GM13977 (cell line): ENCODE results near the gene DTX1.
A peak's percentile ranks its signal among the peaks of the same experiment; 100 is the strongest.

Source experiments
- DNase-seq: peaks from one replicate; pipeline ENCODE4 v3.0.0; 2012; ENCODE audit warnings: low spot score
- in situ Hi-C: fragments of 300-500 bp; cut with MboI; formaldehyde crosslinking; loops from one replicate; pipeline ENCODE4 v1.12.0; 2022; ENCODE audit warnings: low sequenced_read_pairs, low pct_unique_long_range_greater_than_20kb, mixed read lengths, inconsistent platforms; ENCODE audit not compliant: unreplicated experiment
- TF ChIP-seq, protein P1 (sequence below): IDR thresholded peaks from 2 replicates; pipeline ENCODE4 v1.5.1; 2012; ENCODE audit warnings: mild to moderate bottlenecking, control low read depth; ENCODE audit not compliant: insufficient read depth; ENCODE audit errors: extremely low read depth, missing control alignments

DTX1 gene

DNA sequence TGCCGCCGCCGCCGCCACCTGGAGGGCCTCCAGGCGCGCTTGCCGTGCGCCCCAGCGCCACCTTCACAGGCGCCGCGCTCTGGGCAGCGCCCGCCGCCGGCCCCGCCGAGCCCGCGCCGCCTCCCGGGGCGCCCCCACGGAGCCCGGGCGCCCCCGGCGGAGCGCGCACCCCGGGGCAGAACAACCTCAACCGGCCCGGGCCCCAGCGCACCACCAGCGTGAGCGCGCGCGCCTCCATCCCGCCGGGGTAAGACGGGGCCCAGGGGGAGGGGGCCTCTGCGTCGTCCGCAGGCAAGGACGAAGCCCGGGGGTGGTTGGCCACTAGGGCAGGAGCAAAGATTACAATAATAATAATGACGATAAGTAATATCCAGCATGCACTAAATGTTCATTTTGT is 21.3 kb downstream of the DTX1 start:
- in situ Hi-C loops: no loop called here
- TF ChIP-seq, protein P1, sequence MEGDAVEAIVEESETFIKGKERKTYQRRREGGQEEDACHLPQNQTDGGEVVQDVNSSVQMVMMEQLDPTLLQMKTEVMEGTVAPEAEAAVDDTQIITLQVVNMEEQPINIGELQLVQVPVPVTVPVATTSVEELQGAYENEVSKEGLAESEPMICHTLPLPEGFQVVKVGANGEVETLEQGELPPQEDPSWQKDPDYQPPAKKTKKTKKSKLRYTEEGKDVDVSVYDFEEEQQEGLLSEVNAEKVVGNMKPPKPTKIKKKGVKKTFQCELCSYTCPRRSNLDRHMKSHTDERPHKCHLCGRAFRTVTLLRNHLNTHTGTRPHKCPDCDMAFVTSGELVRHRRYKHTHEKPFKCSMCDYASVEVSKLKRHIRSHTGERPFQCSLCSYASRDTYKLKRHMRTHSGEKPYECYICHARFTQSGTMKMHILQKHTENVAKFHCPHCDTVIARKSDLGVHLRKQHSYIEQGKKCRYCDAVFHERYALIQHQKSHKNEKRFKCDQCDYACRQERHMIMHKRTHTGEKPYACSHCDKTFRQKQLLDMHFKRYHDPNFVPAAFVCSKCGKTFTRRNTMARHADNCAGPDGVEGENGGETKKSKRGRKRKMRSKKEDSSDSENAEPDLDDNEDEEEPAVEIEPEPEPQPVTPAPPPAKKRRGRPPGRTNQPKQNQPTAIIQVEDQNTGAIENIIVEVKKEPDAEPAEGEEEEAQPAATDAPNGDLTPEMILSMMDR: no peak
- no peak for DNase-seq

DNA sequence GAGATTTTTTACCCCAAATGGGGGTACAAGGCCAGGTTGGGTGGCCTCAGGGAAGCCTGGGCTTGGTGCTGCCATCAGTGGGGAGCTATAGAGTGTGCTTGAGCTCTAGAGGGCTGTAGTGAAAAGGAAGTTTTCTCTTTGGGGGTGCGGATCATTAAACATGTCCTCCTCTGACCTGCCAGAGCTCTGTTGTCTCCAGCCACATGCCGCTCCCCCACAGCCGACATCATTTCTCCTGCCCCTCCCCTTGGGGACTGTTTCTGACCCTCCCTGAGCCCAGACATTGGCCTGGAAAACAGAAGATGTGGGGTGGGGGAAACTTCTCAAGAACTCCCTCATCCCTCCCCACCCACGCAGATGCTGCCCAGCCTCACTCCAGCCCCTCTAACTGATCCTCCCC is 25.3 kb downstream of the DTX1 start:
- DNase-seq: no peak
- in situ Hi-C loops: no loop called here
- TF ChIP-seq, protein P1: no peak

DNA sequence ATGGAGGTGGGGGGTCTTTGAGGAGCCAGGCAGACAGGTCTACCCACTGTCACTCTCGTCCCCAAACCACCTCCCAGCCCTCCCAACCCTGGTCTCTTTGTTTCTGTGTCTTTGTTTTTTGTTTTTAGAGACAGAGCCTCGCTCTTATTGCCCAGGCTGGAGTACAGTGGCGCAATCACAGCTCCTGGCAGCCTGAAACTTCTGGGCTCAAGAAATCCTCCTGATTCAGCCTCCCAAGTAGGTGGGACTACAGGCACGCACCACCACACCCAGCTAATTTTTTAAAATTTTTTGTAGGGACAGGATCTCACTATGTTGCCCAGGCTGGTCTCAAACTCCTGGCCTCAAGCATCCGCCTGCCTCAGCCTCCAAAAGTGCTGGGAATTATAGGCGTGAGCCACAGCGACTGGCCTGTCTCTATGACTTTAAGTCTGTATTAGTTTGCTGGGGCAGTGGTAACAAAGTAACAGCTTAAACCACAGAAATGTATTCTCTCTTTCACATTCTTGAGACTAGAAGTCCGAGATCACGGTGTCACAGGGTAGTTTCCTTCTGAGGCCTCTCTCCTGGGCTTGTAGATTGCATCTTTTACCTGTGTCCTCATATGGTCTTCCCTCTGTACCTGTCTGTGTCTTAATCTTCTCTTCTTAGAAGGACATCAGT is 26.1 kb downstream of the DTX1 start:
- peak; percentile 71 for DNase-seq
- in situ Hi-C loops: no loop called here
- TF ChIP-seq, protein P1: no peak

DNA sequence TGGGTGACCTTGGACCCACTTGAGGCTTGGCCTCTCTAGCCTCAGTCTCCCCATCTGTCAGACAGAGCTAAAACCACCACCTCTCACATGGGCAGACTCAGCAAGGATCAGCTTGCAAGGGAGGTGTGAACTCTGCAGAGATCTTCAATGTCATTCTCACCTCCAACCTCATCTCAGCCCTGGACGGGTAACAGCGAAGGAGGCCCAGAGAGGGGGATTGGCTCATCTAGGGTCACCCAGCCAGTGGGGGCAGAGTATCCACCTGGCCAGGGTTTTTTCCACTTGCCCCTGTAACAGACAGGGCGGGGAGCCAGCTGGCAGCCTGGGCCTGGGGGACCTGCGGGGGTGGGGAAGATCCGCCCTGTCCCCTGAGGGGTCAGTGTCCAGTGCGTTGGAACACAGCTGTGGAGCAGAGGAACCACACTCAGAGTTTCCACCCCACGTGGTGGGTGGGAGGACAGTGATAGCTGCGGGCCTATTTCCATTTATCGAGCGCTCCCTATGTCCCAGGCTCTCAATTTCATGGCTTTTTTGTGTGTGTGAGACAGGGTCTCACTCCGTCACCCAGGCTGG is 27.4 kb downstream of the DTX1 start:
- in situ Hi-C loops: no loop called here
- TF ChIP-seq, protein P1: no peak
- DNase-seq: no peak

DNA sequence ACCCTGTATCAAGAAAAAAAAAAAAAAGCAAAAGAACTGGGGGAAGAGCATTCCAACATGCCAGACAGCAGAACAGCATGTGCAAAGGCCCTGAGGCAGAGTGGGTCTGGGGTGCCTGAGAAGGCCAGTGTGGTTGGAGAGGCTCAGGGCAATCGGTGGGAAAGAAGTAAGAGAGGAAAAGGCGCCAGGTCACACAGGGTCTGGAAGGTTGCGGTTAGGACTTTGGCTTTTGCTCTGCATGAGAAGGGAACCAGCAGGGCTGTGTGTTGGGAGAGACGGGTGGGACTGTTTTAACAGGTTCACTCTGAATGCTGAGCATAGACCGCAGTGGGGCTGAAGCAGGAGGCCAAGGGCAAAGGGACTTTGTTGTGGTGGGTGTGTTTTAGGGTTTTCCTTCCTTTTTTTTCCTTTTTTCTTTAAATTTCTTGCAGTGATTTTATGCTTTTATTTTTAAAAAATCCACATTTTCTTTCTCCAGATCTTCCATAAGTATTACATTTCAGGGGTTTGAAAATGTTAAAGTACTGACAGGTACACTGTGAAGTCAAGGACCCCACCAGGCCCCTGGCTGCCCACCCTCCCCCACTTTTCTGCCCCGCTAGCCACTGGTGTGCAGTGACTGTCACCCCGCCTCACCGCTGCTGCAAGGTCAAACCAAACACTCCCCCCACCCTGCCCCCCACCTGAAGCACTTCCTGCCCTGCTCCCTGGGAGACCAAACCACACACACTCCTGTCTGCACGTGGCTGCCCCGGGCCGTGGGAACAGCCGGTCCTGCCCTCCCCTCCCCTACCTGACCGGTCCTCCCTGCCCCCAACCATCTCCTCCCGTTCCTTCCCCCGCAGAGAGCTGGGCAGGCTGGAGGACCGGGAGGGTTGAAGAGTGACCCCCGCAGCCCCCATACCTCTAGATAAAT is 30.0 kb downstream of the DTX1 start:
- DNase-seq: no peak
- in situ Hi-C loops: no loop called here
- TF ChIP-seq, protein P1: no peak

DNA sequence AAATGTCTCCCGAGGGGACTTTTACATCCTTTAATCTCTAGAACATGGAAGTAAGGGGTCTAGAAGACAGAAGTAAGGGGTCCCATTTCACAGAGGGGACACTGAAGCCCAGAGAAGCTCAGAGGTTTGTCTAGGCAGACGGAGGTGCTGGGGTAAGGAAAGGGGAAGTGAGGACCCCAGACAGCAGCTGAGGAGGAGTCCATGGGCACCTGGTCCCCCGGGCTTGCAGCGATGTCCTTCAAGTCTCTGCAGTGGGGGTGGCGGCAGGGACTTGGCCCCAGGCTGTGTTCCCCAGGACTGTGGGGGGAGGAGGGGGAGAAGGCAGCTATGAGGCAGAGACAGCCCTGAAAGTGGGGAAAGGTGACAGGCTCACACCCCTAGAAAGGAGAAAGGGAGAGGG is 30.7 kb downstream of the DTX1 start:
- in situ Hi-C loops: no loop called here
- DNase-seq: no peak
- TF ChIP-seq, protein P1: no peak
